Measurements from ENCODE around the gene ACTL7B.
"Not testable (repeated sequence)": the region's sequence is repeated elsewhere in the genome, so short reads cannot be mapped to it uniquely, and the experiment has no call there.

Gene ACTL7B, protein sequence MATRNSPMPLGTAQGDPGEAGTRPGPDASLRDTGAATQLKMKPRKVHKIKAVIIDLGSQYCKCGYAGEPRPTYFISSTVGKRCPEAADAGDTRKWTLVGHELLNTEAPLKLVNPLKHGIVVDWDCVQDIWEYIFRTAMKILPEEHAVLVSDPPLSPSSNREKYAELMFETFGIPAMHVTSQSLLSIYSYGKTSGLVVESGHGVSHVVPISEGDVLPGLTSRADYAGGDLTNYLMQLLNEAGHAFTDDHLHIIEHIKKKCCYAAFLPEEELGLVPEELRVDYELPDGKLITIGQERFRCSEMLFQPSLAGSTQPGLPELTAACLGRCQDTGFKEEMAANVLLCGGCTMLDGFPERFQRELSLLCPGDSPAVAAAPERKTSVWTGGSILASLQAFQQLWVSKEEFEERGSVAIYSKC

GRCh38 chr9:108855888-108856287, at the start of gene ACTL7B:
Gene ACTL7B (minus strand): TSS chr9:108855986. CDS start chr9:108855930, 56 bp downstream.
- DNase-seq (ENCODE audit: low read depth): no peak

- DNase-seq (ENCODE audit: low read depth): no peak
Measured at GRCh38 chr9:108905494-108905893, 49.7 kb upstream of the ACTL7B start.

GRCh38 chr9:108904161-108904560, 48.4 kb upstream of the ACTL7B start:
- no peak for DNase-seq (ENCODE audit: low read depth)

DNA sequence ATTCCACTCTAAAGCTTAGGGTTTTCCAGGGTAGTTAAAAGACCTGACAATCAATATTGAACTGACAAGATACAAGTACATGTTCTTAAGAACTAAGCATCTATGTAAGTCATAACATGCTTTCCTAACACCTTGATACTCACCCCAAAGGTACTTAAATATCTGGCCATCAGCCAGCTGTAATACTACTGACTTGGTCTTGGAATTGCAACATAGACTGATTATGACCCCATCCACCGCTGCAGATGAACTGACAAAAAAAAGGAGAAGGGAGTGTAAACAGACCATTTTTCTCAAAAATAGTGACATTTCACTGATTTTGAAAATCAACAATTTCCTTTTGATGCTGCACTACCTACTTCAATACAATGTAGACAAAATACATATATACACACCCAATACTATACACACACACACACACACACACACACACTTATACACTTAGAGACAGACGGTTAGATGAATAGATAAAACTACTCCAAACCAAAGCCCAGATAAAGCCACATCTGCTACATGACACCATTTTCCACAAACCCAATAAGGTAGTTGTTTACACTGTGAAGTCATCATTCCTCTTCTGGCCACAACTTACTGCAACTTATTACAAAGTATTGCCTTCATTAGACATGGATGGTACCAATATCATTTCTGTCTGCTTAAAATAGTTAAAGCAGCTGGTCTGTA, 47.8 kb upstream of the ACTL7B start:
- no peak for DNase-seq (ENCODE audit: low read depth)

DNA sequence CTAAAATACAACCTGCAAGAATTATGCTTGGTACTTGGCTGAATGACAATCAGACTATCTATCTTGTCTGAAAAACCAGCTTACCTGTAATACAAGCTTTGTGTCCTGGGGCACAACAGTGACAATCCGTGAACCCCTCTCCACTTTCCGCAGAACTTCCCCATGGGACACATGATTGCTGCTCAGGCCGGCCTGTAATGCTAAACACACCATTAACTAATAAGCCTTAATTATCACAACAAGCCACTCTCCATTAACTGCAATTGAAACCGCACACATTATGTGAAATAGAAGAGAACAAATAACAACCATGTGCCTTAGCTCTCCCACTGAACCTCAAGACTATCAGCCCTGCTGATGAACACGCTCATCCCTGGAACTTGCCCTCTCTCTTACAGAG, 44.4 kb upstream of the ACTL7B start:
- no peak for DNase-seq (ENCODE audit: low read depth)

DNA sequence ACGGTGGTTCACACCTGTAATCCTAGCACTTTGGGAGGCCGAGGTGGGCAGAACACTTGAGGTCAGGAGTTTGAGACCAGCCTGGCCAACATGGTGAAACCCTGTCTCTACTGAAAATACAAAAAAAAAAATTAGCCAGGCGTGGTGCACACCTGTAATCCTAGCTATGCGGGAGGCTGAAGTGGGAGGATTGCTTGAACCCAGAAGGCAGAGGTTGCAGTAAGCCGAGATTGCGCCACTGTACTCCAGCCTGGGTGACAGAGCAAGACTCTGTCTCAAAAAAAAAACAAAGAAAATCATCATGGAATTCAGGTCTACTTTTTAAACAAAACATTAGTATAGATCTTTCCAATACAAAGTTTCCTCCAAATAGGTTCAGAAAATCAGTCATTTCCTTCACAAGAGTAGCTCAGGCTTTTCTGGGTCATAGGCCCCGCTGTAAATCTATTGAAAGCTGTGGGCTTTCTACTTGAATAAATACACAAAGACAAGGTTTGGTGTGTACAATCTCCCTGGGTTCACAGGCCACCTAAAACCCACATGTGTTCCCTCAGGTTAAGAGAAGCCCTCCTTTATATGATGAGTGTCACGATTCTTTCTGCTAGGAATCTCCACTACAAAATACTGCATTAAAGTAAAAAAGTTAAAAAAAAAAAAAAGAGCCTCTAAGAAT, 43.4 kb upstream of the ACTL7B start:
- DNase-seq (ENCODE audit: low read depth): not testable (repeated sequence)

- no peak for DNase-seq (ENCODE audit: low read depth)
Measured at GRCh38 chr9:108897324-108898096, 41.7 kb upstream of the ACTL7B start.

GRCh38 chr9:108894225-108894997, 38.6 kb upstream of the ACTL7B start:
- no peak for DNase-seq (ENCODE audit: low read depth)

DNA sequence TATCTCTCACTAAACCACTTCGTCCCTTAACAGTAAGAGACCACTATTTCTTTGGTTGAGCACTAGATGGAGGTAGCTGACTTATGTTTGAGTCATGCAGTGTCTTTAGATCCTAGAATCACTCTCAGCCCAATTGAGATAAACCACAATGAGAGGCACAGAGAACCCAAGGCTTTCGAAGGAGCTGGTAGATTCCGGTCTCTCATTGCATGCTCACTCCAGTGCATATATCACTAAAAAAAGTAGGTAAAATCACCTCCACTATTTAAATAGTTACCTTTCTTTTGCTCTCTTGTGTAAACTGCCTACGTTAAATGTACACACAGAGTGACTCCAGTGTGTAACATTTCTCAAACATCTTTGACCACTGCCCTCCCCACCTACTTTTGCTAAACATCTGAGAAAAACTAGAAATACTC, 33.9 kb upstream of the ACTL7B start:
- no peak for DNase-seq (ENCODE audit: low read depth)

- not testable (repeated sequence) for DNase-seq (ENCODE audit: low read depth)
Measured at GRCh38 chr9:108886594-108887271, 30.9 kb upstream of the ACTL7B start.

GRCh38 chr9:108885643-108886348, 30.0 kb upstream of the ACTL7B start:
- DNase-seq (ENCODE audit: low read depth): no peak

GRCh38 chr9:108884701-108885100, 28.9 kb upstream of the ACTL7B start:
- DNase-seq (ENCODE audit: low read depth): no peak

- DNase-seq (ENCODE audit: low read depth): no peak
Measured at GRCh38 chr9:108883085-108883484, 27.3 kb upstream of the ACTL7B start.

DNA sequence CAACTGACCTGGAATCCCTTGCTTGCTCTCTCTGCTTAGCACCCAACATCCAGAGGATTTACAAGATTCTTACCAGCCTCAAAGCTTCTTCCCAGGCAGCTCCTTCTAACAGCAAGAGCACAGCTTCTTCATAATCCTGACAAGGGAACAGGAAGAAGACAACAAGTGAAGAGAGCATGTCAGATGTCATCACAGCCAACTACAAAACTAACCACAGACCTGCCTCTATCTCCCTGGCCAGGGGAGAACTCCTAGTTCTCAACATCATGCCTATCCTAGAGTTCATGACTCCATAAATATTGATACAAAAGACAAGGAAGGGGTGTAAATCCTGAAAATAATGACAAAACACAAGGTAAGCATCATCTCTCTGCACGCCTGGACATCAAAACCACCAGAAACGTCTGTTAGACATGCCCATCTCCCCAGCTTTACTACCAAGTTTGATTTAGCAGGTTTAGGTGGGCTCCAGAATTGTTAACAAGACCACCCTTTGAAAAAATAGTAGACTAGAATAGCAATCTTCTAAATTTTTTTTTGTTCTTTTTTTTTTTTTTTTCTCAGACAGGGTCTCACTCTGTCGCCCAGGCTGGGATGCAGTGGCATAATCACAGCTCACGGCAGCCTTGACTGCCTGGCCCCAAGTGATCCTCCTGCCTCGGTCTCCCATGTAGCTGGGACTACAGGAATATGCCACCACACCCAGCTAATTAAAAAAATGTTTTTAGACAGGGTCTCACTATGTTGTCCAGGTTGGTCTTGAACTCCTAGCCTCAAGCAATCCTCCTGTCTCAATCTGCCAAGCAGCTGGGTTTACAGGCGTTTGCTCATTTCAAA, 26.5 kb upstream of the ACTL7B start:
- no peak for DNase-seq (ENCODE audit: low read depth)

DNA sequence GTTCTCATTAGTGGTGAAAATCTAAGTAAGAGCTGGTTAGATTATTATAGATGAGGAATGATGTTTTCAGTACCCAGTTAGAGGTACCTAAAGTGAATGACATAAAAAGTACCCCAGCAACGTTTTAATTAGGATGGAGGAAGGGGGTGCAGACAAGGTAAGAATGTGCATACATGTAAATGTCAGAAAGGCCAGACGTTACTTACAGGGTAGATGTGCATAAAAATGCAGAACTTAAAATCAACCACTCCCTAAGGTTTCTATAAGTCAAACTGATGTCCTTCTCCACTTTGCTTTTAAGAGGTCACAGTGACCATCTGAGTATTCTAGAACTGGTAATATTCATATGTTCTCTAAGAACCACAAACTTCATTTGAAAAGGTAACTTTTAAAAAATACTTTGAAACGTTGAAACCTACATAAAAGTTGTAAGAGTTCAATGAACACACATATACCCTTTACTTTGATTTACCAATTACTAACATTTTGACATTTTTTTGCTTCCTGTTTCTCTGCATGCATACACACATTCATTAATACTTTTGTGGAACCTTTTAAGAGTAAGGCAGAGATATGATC, 25.0 kb upstream of the ACTL7B start:
- no peak for DNase-seq (ENCODE audit: low read depth)

- DNase-seq (ENCODE audit: low read depth): no peak
Measured at GRCh38 chr9:108877524-108877923, 21.7 kb upstream of the ACTL7B start.

- DNase-seq (ENCODE audit: low read depth): no peak
Measured at GRCh38 chr9:108876425-108876824, 20.6 kb upstream of the ACTL7B start.

- DNase-seq (ENCODE audit: low read depth): no peak
Measured at GRCh38 chr9:108874058-108874788, 18.4 kb upstream of the ACTL7B start.
